IMR-90 (cell line): ENCODE measurements around the gene CDC34.

Experiments used
- CTCF ChIP-seq: conservative IDR thresholded peaks from 2 replicates; pipeline ENCODE4 v1.5.1; 2012; ENCODE audit warnings: mild to moderate bottlenecking, low read depth, low read length, improper control_type of control experiment
- MAFK ChIP-seq: IDR thresholded peaks from 2 replicates; pipeline ENCODE4 v1.6.1; 2012; ENCODE audit warnings: low read depth, low read length, improper control_type of control experiment
- POLR2A ChIP-seq: IDR thresholded peaks from 2 replicates; pipeline ENCODE4 v1.6.1; 2012; ENCODE audit warnings: mild to moderate bottlenecking, low read depth, low read length
- RAD21 ChIP-seq: IDR thresholded peaks from 2 replicates; pipeline ENCODE4 v1.6.1; 2012; ENCODE audit warnings: low read length, improper control_type of control experiment
- SMC3 ChIP-seq: fragments of 150-350 bp; IDR thresholded peaks from 2 replicates; pipeline ENCODE4 v1.6.1; 2016; ENCODE audit warnings: low read depth, mild to moderate bottlenecking, antibody characterized with exemption, low read length, moderate library complexity

DNA sequence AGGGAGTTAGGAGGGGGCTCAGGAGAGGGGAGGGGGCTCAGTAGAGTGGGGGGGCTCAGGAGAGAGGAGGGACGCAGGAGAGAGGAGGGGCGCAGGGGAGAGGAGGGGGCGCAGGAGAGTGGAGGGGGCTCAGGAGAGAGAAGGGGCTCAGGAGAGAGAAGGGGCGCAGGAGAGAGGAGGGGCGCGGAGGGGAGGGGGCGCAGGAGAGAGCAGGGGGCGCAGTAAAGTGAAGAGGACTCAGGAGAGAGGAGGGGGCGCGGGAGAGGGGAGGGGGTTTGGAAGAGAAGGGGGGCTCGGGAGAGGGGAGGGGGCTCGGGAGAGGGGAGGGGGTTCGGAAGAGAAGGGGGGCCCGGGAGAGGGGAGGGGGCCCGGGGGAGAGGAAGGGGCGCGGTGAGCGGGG is 34.6 kb upstream of the CDC34 start:
- no peak for TF ChIP-seq CTCF
- TF ChIP-seq RAD21: no peak
- TF ChIP-seq POLR2A: no peak
- no peak for TF ChIP-seq SMC3
- TF ChIP-seq MAFK: no peak
